ENCODE results near the gene STAT2.
"Not testable (repeated sequence)": the region's sequence is repeated elsewhere in the genome, so short reads cannot be mapped to it uniquely, and the experiment has no call there.

The STAT2 gene

DNA sequence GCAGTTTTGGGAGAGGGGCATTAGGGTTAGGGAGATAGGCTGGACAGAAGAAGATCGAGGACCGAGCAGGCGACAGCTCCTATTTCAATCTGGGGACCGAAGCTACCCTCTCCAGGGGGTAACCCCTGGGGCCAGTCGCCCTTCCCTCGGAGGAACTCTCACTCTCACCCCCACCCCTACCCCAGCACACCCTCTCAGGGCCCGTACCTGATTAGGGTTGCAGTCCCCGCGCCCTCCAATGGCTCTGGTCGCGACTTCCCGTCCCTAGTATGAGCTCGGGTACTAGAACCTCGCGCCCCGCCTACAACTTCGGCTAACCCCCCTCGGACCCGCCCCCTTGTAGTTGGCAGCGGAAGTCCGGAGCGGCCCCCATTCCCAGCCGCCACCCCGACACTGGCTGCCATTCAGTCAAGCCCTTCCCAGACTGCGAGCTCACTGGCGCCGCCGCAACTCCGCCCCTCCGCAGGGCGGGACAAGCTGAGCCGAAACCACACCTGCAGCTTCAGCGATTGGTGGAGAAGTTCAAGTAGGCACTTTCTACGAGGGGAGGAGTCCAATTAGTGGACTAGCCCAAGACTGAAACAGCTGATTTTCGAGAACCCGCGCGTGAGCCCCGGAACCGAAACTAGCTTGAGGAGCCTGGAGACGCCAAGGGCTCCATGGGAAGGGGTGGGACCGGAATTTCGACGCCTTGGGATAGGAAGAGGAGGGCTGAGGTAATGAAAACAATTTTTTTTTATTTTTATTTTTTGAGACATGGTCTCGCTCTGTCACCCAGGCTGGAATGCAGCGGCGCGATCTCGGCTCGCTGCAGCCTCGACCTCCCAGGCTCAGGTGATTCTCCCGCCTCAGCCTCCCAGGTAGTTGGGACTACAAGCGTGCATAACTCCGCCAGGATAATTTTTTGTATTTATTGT is at the start of gene STAT2:
Gene STAT2, minus strand, starts transcription at position 257 of the 917 bp plus-strand sequence. CDS start 3,536 bp downstream, outside the sequence.
- peak; percentile 99 for DNase-seq

DNA sequence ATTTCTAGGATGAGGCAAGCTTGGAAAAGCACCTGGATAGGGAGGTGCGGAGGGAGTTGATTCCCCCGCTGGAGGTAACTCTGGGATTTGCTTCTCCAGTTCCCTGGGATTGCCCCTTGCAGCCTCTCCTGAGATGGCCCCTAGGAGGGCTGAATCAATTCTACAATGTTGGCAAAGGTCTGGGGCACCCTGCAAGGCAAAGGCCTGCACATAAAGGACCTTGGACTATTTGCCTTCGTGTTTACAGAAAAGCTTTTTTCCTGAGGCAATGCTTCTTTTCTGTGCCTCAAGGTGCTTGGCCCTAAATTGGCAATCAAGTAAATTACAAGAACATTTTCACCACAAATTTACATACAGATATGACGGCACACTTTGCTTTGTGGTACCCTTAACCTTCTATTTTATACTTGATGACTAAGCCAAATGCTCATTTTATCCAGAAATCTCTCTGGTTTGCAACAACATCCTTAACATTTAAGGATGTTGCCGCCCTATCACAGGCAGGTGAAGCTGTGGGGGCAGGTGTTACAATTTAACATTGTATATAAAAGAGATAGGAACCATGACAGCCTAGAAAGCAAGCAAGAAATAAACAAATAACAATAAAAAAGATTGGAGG is 49.0 kb upstream of the STAT2 start:
- DNase-seq = no peak

DNA sequence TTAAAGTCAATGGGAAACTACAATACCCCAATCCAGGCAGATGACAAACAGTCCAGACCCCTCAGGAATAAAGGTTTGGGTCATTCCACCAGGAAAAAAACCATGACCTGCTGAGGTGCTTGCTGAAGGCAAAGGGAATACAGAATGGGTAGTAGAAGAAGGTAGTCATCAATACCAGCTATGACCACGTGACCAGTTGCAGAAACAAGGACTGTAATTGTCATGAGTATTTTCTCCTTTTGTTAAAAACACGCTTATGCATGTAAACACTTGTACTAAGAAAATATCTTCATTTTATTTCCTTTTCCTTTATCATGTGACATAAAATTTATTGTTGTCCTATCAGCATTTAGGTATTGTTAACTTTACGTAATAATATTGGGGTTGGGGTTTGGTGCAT is 44.3 kb upstream of the STAT2 start:
- DNase-seq = not testable (repeated sequence)

DNA sequence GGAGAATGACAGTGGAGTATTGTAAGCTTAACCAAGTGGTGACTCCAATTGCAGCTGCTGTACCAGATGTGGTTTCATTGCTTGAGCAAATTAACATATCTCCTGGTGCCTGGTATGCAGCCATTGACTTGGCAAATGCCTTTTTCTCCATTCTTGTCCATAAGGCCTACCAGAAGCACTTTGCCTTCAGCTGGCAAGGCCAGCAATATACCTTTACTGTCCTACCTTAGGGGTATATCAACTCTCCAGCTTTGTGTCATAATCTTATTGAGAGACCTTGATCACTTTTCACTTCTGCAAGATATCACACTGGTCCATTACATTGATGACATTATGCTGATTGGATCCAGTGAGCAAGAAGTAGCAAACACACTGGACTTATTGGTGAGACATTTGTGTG is 41.7 kb upstream of the STAT2 start:
- not testable (repeated sequence) for DNase-seq

DNA sequence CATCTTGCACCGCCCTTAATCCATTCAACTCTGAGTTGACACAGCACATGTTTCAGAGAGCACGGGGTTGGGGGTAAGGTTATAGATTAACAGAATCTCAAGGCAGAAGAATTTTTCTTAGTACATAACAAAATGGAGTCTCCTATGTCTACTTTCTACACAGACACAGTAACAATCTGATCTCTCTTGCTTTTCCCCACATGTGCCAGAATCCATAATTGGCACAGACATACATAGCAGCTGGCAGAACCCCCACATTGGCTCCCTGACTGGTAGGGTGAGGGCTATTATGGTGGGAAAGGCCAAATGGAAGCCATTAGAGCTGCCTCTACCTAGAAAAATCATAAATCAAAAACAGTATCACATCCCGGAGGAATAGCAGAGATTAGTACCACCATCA is 41.2 kb upstream of the STAT2 start:
- not testable (repeated sequence) for DNase-seq

DNA sequence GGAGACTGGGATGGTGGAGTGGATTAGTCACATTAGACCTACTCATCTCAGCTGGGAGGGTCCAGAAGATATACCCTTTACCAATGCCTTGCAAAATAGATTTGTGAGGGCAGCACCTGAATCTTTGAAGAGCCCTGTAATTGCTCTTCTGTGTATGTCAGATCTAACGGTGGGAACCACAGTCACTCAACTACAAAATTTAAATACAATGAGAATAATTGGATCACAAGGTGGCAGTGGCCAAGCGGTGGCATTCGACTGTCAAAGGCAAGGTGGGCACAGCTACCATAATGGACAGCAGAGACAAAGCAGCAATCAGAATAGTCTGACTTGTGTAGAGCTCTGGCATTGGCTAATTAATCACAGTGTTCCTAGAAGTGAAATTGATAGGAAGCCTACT is 39.6 kb upstream of the STAT2 start:
- not testable (repeated sequence) for DNase-seq

DNA sequence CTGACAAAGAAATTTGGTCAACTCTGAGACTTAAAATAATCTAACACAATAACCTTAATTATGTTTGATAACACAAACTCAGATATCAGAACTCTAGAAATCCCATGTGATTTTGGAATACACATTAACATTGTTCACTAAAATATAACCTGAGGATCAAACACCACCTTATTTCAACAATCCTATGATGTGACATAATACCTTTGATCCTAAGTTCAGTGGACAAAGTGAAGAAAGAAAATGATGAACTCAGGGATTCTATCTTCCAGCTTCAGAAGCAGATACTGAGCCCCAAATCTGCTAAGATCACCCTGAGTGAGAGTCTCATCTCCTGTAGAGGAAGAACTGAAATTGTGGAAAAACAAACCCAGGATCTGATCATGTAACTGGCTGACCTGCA is 38.4 kb upstream of the STAT2 start:
- no peak for DNase-seq

DNA sequence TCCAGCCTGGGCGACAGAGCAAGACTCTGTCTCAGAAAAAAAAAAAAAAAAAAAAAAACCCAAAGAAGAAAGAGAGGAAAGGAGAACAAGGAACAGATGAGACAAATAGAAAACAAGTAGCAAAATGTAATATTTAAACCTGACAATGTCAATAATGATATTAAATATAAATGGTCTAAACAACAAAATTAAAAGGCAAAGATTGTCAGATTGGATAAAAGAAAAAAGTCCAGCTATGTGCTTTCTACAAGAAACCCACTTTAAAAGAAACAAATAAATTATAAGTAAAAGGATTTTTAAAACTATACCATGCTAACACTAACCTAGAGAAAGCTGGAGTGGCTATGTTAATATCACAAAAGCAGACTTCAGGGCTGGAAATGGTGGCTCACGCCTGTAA is 32.4 kb upstream of the STAT2 start:
- no peak for DNase-seq

DNA sequence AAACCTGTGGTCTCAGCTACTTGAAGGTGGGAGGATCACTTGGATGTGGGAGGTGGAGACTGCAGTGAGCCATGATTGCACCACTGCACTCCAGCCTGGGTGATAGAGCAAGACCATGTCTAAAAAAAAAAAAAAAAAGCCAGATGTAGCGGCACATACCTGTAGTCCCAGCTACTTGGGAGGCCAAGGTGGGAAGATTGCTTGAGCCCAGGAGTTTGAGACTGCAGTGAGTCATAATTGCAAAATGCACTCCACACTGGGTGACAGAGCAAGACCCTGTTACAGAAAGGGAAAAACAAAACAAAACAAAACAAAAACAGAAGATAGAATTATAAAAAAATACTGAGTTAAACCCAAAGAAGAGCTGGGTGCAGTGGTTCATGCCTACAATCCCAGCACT is 31.8 kb upstream of the STAT2 start:
- DNase-seq = no peak

DNA sequence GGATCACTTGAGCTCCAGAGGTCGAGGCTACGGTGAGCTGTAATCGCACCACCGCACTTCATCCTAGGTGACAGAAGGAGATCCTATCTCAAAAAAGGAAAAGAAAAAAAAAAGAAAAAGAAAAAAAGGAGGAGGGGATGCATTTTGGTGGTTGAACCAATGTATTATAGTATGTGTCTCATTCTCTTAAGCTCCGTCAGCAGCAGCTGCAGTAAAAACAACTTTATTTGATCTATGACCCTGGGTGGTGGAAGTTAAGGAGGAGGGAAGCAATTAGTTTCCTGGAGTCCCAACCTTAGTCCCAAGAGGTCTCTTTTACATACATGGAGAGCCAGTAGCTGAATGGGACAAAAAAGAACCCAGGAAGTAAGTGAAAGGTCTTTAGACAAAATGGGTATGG is 29.5 kb upstream of the STAT2 start:
- no peak for DNase-seq

DNA sequence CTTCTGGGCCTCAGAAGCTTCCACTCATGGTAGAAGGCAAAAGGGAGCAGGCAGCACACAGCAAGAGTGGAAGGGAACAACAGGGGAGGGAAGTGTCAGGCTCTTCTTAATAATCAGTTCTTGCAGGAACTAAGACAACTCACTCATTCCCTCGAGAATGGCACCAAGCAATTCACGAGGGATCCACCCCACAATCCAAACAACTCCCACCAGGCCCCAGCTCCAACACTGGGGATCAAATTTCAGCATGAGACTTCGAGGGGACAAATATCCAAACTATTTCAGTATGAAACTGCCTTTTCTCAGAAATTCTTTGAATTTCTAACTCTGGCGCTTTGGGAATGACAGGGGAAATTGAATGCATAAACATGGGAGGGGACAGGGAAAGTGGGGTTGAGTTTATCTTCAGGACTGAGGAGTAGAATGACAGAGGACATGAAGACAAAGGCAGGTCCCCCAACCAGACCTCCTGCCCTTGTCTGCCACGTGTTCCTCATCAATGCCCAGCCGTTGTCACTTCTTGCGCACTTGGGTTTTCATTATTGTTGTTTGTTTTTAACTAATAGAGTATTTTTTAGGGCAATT is 27.3 kb upstream of the STAT2 start:
- DNase-seq = no peak

DNA sequence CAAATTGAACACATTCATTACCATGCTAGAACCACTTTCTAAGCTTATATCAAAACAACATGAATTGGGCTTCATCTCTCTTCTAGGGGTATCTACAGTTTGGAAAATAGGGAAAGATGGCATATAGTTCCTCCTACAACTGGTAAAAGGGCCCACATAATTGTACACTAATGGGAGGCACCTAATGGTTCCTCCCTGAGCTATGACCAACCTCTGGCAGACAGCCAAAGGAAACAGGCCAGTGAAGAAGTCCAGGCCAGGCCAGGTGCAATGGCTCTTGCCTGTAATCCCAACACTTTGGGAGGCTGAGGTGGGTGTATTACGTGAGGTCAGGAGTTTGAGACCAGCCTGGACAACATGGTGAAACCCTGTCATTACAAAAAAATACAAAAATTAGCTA is 26.0 kb upstream of the STAT2 start:
- no peak for DNase-seq

DNA sequence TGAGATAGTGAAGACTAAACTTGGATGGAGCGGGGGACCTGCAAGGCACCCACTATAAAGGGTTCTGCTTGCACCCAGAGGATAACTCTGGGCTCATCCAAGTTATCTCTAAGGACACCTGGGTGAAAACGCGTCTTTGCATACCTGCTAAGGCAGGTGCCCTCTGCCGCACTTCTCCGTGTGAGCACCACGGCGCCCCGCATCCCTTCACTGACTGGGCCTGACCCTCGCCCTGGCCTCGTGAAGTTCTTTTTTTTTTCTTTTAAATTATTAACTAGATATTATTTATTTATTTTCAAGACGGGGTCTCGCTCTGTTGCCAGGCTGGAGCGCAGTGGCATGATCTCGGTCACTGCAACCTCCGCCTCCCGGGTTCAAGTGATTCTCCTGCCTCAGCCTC is 22.7 kb upstream of the STAT2 start:
- no peak for DNase-seq

DNA sequence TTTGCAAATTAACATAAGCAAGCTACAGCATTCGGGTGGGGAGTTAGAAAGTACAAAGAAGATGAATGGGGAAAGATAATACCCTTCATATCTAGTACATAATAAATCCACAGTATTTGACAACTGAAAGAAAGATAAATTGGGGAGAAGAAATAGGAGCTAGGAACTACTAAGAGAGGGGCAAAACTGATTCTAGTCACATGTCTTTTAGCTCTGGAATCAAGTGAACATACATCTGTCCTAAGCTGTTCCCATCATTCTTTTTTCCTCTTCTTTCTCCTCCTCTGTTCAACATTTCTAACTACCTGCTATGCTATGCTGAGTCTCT is 18.0 kb upstream of the STAT2 start:
- DNase-seq = no peak

DNA sequence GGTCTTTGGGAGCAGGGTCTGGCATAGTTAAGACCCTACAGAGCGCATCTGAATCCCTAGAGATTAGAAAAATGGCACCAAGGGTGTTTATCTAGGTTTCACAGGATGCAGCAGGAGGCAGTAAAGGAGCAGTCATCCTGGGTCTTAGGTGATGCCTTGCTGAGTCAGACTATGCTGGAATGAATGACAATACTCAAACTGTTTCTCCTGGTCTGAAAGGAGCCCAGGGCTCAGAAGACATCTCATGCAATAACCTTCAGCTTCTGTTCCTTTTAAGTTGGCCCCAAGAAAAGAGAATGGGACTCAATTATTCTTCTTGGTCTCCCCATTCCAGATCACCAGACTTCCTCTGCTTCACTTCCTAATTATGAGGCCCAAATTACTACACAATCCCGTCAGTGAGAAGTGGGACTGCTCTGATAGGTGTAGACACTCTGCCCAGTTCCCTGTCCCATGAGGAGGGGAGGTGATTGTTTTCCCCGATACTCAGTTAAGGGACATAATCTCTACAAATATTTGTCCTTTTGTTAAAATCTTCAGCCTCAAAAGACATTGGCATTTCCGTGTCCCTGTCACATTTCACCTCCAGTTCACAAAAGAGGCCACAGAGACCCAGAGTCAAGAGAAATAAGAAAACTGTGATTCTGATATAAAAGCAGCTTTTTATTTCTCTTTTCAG is 17.5 kb upstream of the STAT2 start:
- no peak for DNase-seq

DNA sequence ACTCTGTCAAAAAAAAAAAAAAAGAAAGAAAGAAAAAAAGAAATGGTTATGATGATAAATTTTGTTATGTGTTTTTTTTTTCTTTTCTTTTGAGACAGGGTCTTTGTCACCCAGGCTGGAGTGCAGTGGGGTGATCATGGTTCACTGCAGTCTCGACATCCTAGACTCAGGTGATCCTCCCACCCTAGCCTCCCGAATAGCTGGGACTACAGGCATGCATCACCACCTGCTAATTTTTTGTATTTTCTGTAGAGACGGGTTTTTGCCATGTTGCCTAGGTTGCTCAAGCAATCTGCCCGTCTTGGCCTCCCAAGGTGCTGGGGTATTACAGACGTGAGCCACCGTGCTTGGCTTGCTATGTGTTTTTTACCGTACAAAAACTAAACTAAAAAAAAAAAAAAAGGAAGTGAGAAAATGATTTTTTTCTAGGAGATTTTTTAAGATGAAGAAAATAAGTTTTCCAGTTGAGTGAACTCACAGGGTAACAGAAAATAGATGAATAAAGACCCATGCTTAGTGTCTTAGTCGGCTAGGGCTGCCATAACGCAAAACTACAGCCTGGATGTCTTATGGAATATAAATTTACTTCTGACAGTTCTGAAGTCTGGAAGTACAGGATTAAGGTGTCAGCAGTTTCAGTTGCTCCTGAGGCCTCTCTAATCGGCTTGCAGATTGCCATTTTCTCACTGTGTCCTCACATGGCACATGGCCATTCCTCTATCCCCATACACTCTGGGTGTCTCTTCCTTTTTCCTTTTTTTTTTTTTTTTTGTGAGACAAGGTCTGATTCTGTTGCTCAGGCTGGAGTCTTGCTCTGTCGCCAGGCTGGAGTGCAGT is 15.9 kb upstream of the STAT2 start:
- no peak for DNase-seq

DNA sequence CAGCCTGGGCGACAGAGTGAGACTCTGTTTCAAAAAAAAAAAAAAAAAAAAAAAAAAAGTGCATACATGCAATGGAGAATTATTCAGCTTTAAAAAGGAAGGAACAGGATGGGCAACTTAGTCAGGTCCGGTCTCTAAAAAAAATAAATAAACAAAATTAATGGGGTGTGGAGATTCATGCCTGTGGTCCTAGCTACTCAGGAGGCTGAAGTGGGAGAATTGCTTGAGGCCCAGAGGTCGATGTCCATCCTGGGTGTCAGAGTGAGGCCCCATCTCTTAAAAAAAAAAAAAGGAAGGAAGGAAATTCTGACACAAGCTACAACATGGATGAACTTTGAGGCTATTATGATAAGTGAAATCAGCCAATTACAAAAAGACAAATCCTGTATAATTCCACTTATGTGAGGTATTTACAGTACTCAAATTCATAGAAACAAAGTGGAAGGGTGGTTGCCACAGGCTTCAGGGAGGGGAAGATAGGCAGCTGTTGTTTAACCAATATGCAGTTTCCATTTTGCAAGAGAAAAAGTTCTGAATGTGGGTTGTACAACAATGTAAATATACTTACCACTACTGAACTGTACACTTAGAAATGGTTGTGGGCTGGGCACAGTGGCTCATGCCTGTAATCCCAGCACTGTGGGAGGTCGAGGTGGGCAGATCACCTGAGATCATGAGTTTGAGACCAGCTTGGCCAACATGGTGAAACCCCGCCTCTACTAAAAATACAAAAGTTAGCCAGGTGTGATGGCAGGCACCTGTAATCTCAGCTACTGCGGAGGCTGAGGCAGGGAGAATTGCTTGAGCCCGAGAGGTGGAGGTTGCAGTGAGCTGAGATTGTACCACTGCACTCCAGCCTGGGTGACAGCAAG is 15.1 kb upstream of the STAT2 start:
- no peak for DNase-seq

DNA sequence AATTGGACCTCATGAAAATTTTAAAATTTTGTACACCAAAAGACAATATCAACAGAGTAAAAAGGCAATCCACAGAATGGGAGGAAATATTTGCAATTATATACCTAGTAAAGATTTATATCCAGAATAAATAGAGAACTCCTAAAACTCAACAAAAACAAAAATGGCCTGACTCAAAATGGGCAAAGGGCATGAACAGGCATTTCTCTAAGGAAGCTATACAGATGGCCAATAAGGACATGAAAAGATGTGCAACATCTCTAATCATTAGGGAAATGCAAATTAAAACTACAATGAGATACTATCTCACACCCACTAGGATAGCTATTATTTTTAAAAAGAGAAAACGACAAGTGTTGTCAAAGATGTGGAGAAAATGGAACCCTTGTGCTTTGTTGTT is 13.6 kb upstream of the STAT2 start:
- no peak for DNase-seq

DNA sequence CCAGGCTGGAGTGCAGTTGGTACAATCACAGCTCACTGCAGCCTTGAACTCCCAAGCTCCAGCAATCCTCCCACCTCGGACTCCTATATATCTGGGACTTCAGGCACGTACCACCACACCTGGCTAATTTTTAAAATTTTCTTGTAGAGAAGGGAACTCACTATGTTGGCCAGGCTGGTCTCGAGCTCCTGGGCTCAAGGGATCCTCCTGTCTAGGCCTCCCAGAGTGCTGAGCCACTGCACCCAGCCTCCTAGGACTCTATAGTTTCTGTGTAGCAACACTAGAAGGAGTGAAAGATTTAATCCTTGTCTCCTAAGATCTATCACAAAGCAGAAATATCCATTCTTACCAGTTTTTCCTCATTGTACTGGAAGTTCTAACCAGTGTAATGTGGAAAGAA is 7.0 kb upstream of the STAT2 start:
- DNase-seq = no peak

DNA sequence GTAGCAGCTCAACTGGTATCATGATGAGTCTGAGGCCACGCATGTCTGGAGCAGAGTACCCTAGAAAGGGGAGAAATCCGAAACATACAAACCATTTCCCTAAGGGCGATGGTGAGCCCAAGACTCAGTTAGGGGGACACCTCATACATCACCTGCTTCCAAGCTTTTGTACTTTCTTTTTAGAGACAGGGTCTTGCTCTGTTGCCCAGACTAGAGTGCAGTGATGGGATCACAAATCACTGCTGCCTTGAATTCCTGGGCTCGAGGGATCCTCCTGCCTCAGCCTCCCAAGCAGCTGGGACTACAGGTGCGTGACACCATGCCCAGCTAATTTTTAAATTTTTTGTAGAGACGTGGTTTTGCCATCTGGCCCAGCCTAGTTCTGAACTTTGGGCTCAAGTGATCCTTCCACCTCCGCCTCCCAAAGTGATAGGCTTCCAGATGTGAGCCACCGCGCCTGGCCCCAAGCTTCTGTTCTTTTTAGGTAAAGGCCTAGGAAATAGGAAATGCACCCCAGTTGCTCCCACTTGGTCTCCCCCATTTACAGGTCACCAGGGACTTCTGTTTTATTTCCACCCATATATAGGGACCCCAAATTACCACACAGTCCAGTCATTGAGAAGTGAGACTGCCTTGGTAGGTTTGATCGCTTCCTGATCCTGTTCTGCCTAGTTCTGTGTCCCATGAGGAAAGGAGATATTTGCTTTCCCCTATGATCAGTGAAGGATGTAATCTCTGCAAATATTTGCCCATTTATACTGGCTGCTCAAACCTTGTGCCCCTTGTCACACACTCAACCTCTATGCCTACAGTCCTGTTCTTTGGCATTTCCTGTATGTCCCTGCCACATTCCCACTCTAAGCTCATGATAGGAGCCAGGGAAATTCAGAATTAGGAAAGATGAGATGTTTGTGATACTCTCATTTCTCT is 2.5 kb upstream of the STAT2 start, which contains the start of gene APOF:
Gene APOF, minus strand, starts transcription at position 728 of the 930 bp plus-strand sequence. Its CDS starts 112 bp downstream, at position 616.
- no peak for DNase-seq

Data from T1000 (cell line).